IPS DF 6.9 (cell line): ENCODE measurements around the gene NPEPL1.
A peak's percentile ranks its signal among the peaks of the same experiment; 100 is the strongest.

ENCODE experiments used
- DNase-seq: peaks from one replicate; pipeline ENCODE4 v3.0.0-alpha.2; 2013; ENCODE audit warnings: low read depth, low spot score
- H3K27ac ChIP-seq: one replicate; pipeline ENCODE4 v1.5.1; 2013; ENCODE audit warnings: low read length, control low read depth
- H3K27me3 ChIP-seq: 2 replicates; pipeline ENCODE4 v1.6.1; 2013; ENCODE audit warnings: mild to moderate bottlenecking, low read length; ENCODE audit not compliant: control insufficient read depth, insufficient read depth
- H3K36me3 ChIP-seq: 2 replicates; pipeline ENCODE4 v1.6.1; 2013; ENCODE audit warnings: low read length; ENCODE audit not compliant: control insufficient read depth, insufficient read depth
- H3K4me1 ChIP-seq: 2 replicates; pipeline ENCODE4 v1.6.1; 2013; ENCODE audit warnings: low read length; ENCODE audit not compliant: control insufficient read depth, insufficient read depth
- H3K4me3 ChIP-seq: 2 replicates; pipeline ENCODE4 v1.5.1; 2013; ENCODE audit warnings: mild to moderate bottlenecking, low read length
- H3K9me3 ChIP-seq: 2 replicates; pipeline ENCODE4 v1.6.1; 2013; ENCODE audit warnings: low read length, inconsistent platforms; ENCODE audit not compliant: control insufficient read depth, insufficient read depth
- WGBS: extraction: QIAGEN DNeasy Blood & Tissue Kit; methylation state at CpG from one replicate; pipeline ENCODE4 v1.1.7; 2013; ENCODE audit warnings: mixed read lengths, missing lambda C conversion rate; ENCODE audit not compliant: insufficient read length, insufficient coverage; 5-methylcytosine and 5-hydroxymethylcytosine counted together

Gene NPEPL1

GRCh38 chr20:58668901-58669286 is 23.7 kb upstream of the NPEPL1 start:
- peaks cover 8% of the 10 kb centered on the region for H3K4me1 ChIP-seq
- H3K27ac ChIP-seq = peak overlapping the region; percentile 22
- no peak for DNase-seq
- H3K36me3 ChIP-seq = no peaks in the 10 kb centered on the region
- H3K27me3 ChIP-seq = no peaks in the 10 kb centered on the region
- H3K4me3 ChIP-seq = no peak overlapping the region
- WGBS = no CpG with 5 or more reads among the region's 5 CpGs
- no peaks in the 10 kb centered on the region for H3K9me3 ChIP-seq

- no peak for DNase-seq
- Histone ChIP-seq H3K27me3 (no peaks in the 10 kb centered on the region), H3K9me3 (no peaks in the 10 kb centered on the region), H3K36me3 (no peaks in the 10 kb centered on the region), H3K4me3 (no peak overlapping the region), H3K27ac (peak overlapping the region; percentile 22), H3K4me1 (peaks cover 8% of the 10 kb centered on the region)
- no CpG with 5 or more reads among the region's 16 CpGs for WGBS
These were observed 23.2 kb upstream of the NPEPL1 start for GRCh38 chr20:58669287-58670006.

DNA sequence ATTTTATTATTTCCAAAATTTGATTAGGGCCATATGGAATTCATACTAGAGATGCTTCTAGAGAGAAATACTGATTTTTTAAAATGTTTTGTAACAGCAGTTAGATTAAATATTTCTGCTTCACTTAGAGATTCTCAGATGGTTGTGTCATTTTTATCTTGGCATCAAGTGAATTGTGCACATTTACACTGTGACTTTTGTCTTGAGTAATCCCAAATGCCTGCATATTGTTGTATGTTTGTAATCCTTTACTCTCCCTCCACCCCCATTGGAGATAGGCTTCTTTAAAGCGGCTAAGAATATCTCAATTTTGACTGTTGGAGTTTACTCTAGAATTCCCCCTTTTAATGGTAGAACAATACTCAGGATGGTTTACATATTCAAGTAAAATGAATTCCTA is 22.5 kb upstream of the NPEPL1 start:
- Histone ChIP-seq H3K36me3 (no peaks in the 10 kb centered on the region), H3K27me3 (no peaks in the 10 kb centered on the region), H3K4me3 (no peak overlapping the region), H3K9me3 (no peaks in the 10 kb centered on the region), H3K4me1 (peaks cover 5% of the 10 kb centered on the region), H3K27ac (peak overlapping the region; percentile 72)
- DNase-seq = no peak
- WGBS = no CpG with 5 or more reads among the region's 1 CpG

DNA sequence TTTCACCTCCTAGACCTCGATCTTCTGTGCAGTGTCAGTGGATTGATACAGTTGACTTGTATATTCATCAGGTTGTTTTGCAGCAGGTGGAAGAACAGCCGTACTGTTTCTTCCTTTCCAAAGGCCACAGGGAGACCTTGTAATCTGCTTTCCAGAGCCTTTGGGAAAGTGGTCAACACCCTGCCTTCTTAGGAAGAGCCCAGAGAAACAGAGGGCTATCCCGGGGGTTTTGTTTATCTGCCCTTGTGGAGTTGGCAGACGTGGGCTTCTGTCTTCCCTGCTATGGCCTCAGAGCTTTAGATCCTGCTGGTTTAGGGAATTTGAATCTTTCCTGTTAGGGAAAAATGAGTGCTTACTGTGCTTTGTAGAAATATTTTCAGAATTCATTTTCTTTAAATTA is 21.9 kb upstream of the NPEPL1 start:
- H3K4me3 ChIP-seq = no peak overlapping the region
- no peaks in the 10 kb centered on the region for H3K27me3 ChIP-seq
- DNase-seq = no peak
- H3K9me3 ChIP-seq = no peaks in the 10 kb centered on the region
- WGBS = no CpG with 5 or more reads among the region's 4 CpGs
- H3K36me3 ChIP-seq = 0 out of 2 replicates have a peak, but pooled peaks cover 1% of the 10 kb centered on the region
- H3K27ac ChIP-seq = peak overlapping the region; percentile 72
- H3K4me1 ChIP-seq = peaks cover 3% of the 10 kb centered on the region

- no peak overlapping the region for H3K4me3 ChIP-seq
- DNase-seq = no peak
- H3K27ac ChIP-seq = no peak overlapping the region
- WGBS = no CpG with 5 or more reads among the region's 9 CpGs
- H3K27me3 ChIP-seq = no peaks in the 10 kb centered on the region
- H3K36me3 ChIP-seq = 0 out of 2 replicates have a peak, but pooled peaks cover 6% of the 10 kb centered on the region
- no peaks in the 10 kb centered on the region for H3K9me3 ChIP-seq
- peaks cover 3% of the 10 kb centered on the region for H3K4me1 ChIP-seq
These were observed 19.5 kb upstream of the NPEPL1 start for GRCh38 chr20:58673119-58673518.

DNA sequence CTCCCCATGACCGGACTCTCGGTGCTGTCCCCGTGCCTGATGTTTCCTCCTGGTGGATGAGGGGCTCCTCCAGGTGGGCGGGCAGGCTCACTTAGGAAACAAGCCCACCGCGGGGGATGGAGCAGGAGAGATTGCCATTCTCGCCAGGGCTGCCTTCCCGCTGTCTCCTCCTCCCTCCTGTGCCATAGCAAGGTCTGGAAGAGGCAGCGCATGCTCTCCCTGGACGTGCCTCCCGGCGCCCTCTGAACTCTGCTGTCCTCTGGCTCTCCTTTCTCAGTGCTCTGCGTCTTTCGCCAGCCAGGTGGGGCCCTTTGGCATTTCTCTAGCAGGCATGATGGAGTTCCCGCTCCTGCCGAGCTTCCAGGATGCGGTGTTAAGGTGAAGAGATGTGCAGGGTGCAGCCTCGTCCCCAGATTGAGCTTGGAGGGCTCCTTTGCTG is 17.4 kb upstream of the NPEPL1 start:
- WGBS = no CpG with 5 or more reads among the region's 18 CpGs
- Histone ChIP-seq H3K27me3 (no peaks in the 10 kb centered on the region), H3K36me3 (0 out of 2 replicates have a peak, but pooled peaks cover 6% of the 10 kb centered on the region), H3K4me3 (no peak overlapping the region), H3K4me1 (peaks cover 2% of the 10 kb centered on the region), H3K27ac (no peak overlapping the region), H3K9me3 (no peaks in the 10 kb centered on the region)
- DNase-seq = no peak

- Histone ChIP-seq H3K36me3 (0 out of 2 replicates have a peak, but pooled peaks cover 10% of the 10 kb centered on the region), H3K9me3 (no peaks in the 10 kb centered on the region), H3K27ac (no peak overlapping the region), H3K27me3 (no peaks in the 10 kb centered on the region), H3K4me3 (no peak overlapping the region), H3K4me1 (no peaks in the 10 kb centered on the region; the same call in 1 of the 2 replicates)
- no peak for DNase-seq
- WGBS = no CpG with 5 or more reads among the region's 17 CpGs
These were observed 17.0 kb upstream of the NPEPL1 start for GRCh38 chr20:58675641-58676040.

DNA sequence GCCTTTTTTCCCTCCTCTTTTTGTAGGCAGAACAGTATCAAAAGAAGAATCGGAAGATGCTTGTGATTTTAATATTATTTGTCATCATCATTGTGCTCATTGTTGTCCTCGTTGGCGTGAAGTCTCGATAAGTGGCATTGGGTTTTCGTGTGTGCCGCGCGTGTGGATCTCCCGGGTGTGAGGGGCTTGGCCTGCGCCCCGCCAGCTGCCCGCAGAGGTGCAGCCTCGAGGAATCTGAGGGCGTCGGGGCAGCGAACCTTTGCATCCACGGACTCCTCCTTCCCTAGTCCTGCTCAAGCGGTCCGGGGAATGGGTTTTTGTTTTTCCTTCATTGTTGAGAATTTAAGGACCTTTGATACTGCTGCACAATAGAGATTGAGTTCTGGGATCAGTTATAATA is 16.4 kb upstream of the NPEPL1 start:
- 0 out of 2 replicates have a peak, but pooled peaks cover 10% of the 10 kb centered on the region for H3K36me3 ChIP-seq
- H3K4me1 ChIP-seq = no peaks in the 10 kb centered on the region
- WGBS = no CpG with 5 or more reads among the region's 19 CpGs
- H3K9me3 ChIP-seq = no peaks in the 10 kb centered on the region
- no peaks in the 10 kb centered on the region for H3K27me3 ChIP-seq
- no peak overlapping the region for H3K27ac ChIP-seq
- DNase-seq = no peak
- no peak overlapping the region for H3K4me3 ChIP-seq

DNA sequence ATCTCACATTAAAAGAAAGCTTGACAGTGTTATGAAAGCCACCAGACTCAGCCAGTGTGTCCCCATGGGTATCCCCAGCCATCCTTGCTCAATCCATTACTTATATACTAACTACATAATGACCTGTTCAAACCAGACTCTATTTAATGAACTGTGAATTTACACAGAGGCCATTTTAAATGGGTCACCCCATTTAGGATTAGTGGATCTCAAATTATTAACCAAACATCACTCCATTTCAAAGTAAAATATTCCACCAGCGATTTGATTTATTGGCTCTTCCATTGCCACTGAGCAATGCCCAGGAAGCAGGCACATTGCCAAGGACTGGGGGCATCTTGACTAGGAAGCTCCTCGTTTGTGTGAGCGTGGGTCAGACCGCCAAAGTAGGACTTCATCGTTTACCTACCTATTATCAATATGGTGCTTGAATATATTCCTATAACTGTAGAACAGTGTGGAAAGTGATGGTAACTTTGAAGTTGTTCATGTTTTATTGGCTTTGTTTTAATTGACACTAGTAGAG is 15.5 kb upstream of the NPEPL1 start:
- H3K4me1 ChIP-seq = no peaks in the 10 kb centered on the region
- H3K27me3 ChIP-seq = no peaks in the 10 kb centered on the region
- H3K36me3 ChIP-seq = 0 out of 2 replicates have a peak, but pooled peaks cover 10% of the 10 kb centered on the region
- H3K4me3 ChIP-seq = no peak overlapping the region
- H3K9me3 ChIP-seq = no peaks in the 10 kb centered on the region
- no CpG with 5 or more reads among the region's 5 CpGs for whole genome bisulfite sequencing
- DNase-seq = no peak
- no peak overlapping the region for H3K27ac ChIP-seq

DNA sequence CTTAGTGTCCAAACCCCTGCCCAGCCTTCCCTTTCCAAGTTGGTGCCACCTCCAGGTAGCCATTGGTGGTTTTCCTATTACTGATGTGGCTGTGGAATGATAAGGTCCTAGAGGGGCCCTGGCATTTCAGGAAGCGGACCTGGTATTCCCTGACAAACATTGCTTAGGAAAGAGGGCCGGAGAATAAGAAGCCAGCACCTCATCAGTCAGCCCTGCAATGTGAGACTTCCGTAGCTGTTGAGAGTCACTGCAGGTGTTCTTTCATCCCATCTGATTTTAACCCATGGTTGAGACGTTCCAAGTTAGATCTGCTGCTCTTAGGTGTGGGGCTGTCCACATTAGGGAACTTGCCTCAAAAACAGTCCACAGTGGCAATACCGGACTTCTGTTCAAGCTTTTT is 14.8 kb upstream of the NPEPL1 start:
- no peak overlapping the region for H3K27ac ChIP-seq
- 0 out of 2 replicates have a peak, but pooled peaks cover 10% of the 10 kb centered on the region for H3K36me3 ChIP-seq
- H3K9me3 ChIP-seq = no peaks in the 10 kb centered on the region
- WGBS = no CpG with 5 or more reads among the region's 5 CpGs
- no peaks in the 10 kb centered on the region for H3K4me1 ChIP-seq
- H3K27me3 ChIP-seq = no peaks in the 10 kb centered on the region
- H3K4me3 ChIP-seq = no peak overlapping the region
- DNase-seq = no peak
